ENCODE results near the gene TAT.
"Not testable (repeated sequence)": the region's sequence is repeated elsewhere in the genome, so short reads cannot be mapped to it uniquely, and the experiment has no call there.

Gene TAT

GRCh38 chr16:71584543-71585317 is 7.8 kb upstream of the TAT start:
- DNase-seq = no peak

- DNase-seq = not testable (repeated sequence)
Observed at GRCh38 chr16:71582553-71582848, 5.6 kb upstream of the TAT start.

- no peak for DNase-seq
Observed at GRCh38 chr16:71574702-71575101, 2.2 kb downstream of the TAT start.

GRCh38 chr16:71573387-71574094 is 3.4 kb downstream of the TAT start:
- DNase-seq = no peak

- DNase-seq = no peak
Observed at GRCh38 chr16:71572497-71573116, 4.3 kb downstream of the TAT start.

- no peak for DNase-seq
Observed at GRCh38 chr16:71570144-71570543, 6.7 kb downstream of the TAT start.

GRCh38 chr16:71569621-71570020 is 7.3 kb downstream of the TAT start:
- no peak for DNase-seq

GRCh38 chr16:71568551-71568950 is 8.3 kb downstream of the TAT start:
- no peak for DNase-seq

GRCh38 chr16:71567931-71568330 is 9.0 kb downstream of the TAT start:
- DNase-seq = no peak

GRCh38 chr16:71565812-71566700 is 10.8 kb downstream of the TAT start:
- no peak for DNase-seq

- DNase-seq = no peak
Observed at GRCh38 chr16:71564335-71564967, 12.4 kb downstream of the TAT start.

- no peak for DNase-seq
Observed at GRCh38 chr16:71562552-71562951, 14.3 kb downstream of the TAT start.

- DNase-seq = not testable (repeated sequence)
Observed at GRCh38 chr16:71561886-71562285, 15.0 kb downstream of the TAT start.

- no peak for DNase-seq
Observed at GRCh38 chr16:71559855-71560254, 17.0 kb downstream of the TAT start.

GRCh38 chr16:71557954-71558582 is 18.8 kb downstream of the TAT start:
- no peak for DNase-seq

GRCh38 chr16:71557299-71557698 is 19.6 kb downstream of the TAT start:
- DNase-seq = no peak

- DNase-seq = no peak
Observed at GRCh38 chr16:71555230-71555891, 21.5 kb downstream of the TAT start.

- no peak for DNase-seq
Observed at GRCh38 chr16:71552698-71553503, 24.0 kb downstream of the TAT start.

GRCh38 chr16:71547168-71547567 is 29.7 kb downstream of the TAT start:
- DNase-seq = no peak

GRCh38 chr16:71542377-71542776 is 34.5 kb downstream of the TAT start:
- peak; percentile 67 for DNase-seq

GRCh38 chr16:71537643-71538042 is 39.2 kb downstream of the TAT start:
- peak; percentile 51 for DNase-seq

Data from 8988T (cell line).